Effector memory CD8-positive, alpha-beta T cell (primary cell): Measurements from ENCODE around the gene PITPNC1.
A peak's percentile ranks its signal among the peaks of the same experiment; 100 is the strongest.

Experiments used
- ATAC-seq: fragments of 150-1000 bp; cut with Tn5 transposase; replicated peaks from 2 replicates; pipeline ENCODE4 v1.10.0; 2021; ENCODE audit warnings: mild to moderate bottlenecking, moderate library complexity
- DNase-seq, 3 experiments: peaks; one replicate each; pipeline ENCODE4 v3.0.0; 2021
- H3K27ac Mint-ChIP-seq, 2 donors: one replicate each; pipeline ENCODE4 v1.8.0; 2022; ENCODE audit warnings: mild to moderate bottlenecking in 2 of 2, mixed read lengths in 2 of 2, moderate library complexity in 2 of 2
- H3K27me3 Mint-ChIP-seq, 2 donors: one replicate each; pipeline ENCODE4 v1.8.0; 2022; ENCODE audit warnings: mixed read lengths in 2 of 2
- H3K36me3 Mint-ChIP-seq: one replicate; pipeline ENCODE4 v1.8.0; 2022; ENCODE audit warnings: mild to moderate bottlenecking, moderate library complexity, mixed read lengths; ENCODE audit not compliant: insufficient read depth
- H3K4me1 Mint-ChIP-seq, 2 donors: one replicate each; pipeline ENCODE4 v1.8.0; 2022; ENCODE audit warnings: low read depth in 2 of 2, mixed read lengths in 2 of 2
- H3K4me3 Mint-ChIP-seq, 2 donors: one replicate each; pipeline ENCODE4 v1.8.0; 2022; ENCODE audit warnings: mild to moderate bottlenecking in 2 of 2, mixed read lengths in 2 of 2, moderate library complexity in 2 of 2
- H3K9me3 Mint-ChIP-seq, 2 donors: one replicate each; pipeline ENCODE4 v1.8.0; 2022; ENCODE audit warnings: mixed read lengths in 2 of 2

The PITPNC1 gene

GRCh38 chr17:67517325-67517724 lies 140.2 kb downstream of the PITPNC1 start:
- Mint-ChIP-seq H3K36me3 (no peaks in the 10 kb centered on the region), H3K9me3 (no peaks in the 10 kb centered on the region), H3K27ac (peak overlapping the region; percentile 5 to 76), H3K4me3 (no peak overlapping the region), H3K4me1 (peaks cover 49 to 71% of the 10 kb centered on the region in 2 donors), H3K27me3 (no peaks in the 10 kb centered on the region)
- ATAC-seq (no peak), DNase-seq (no peak)

GRCh38 chr17:67518876-67519275 lies 141.8 kb downstream of the PITPNC1 start:
- Mint-ChIP-seq H3K4me1 (peaks cover 48 to 74% of the 10 kb centered on the region in 2 donors), H3K27ac (peak overlapping the region; percentile 86 to 92)

DNA sequence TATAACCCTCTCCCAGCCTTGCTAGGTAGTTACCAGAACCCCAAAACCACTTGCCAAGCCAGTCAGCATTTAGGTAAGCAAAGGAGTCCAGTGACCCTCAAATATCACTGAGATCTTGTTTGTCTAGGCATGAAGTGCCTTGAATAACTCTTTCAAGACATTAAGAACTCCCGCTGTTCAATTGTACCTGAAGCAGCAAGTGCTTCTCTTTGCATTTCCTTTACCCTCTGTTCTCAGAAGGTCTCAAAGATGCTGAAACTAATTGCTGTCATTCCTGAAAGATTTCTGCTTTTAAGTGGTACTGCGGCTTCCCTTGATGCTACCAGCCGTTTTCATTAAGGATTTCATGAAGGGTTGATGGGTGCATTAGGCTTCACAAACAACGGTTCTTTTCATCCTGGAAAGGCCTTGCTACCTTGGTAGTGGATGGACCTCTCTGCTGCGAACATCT lies 142.7 kb downstream of the PITPNC1 start:
- no peak for DNase-seq
- ATAC-seq = no peak
- Mint-ChIP-seq H3K36me3 (peaks cover 6% of the 10 kb centered on the region), H3K4me3 (peak overlapping the region; percentile 48 to 54), H3K27ac (peak overlapping the region; percentile 86 to 92), H3K9me3 (no peaks in the 10 kb centered on the region), H3K27me3 (no peaks in the 10 kb centered on the region), H3K4me1 (peaks cover 48 to 72% of the 10 kb centered on the region in 2 donors)

More at GRCh38 chr17:67518876-67519275, 141.8 kb downstream of the PITPNC1 start:
- DNase-seq = no peak
- Mint-ChIP-seq H3K4me3 (no peak overlapping the region), H3K36me3 (peaks cover 2% of the 10 kb centered on the region), H3K27me3 (no peaks in the 10 kb centered on the region), H3K9me3 (no peaks in the 10 kb centered on the region)
- no peak for ATAC-seq

DNA sequence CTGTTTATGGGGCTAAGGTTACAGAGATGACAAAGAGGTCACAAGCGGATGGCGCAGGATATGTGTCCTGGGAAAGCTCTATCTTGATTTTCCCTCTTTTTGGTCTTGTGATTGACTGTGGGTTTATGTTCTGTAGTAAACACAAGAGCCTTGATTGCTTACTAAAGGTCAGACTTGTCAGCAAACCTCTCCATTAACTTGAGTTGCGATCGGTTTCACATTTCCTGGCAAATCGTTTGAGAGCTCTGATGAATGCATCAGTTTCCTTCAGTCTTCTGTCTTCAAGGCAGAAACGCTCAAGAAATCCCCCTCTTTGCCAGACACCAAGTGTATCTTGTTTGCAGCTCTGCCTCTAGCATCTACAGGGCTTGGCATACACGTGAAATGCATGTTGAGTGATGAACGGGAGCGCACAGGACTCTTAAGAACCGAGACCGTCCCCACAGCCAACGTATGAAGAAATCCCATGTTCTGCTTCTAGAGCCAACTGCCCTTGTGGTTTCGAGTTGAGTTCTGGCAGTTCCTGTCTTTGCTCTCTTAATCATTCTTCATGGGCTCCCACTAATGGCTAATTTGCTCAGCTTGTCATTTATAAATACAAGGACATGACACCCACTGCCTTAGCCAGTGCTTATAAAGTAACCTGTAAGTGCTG lies 143.3 kb downstream of the PITPNC1 start:
- ATAC-seq (no peak), DNase-seq (no peak)
- peaks cover 43 to 70% of the 10 kb centered on the region in 2 donors for H3K4me1 Mint-ChIP-seq
- H3K9me3 Mint-ChIP-seq = no peaks in the 10 kb centered on the region
- peak overlapping the region; percentile 48 to 54 for H3K4me3 Mint-ChIP-seq
- H3K27ac Mint-ChIP-seq = peak overlapping the region; percentile 86 to 92
- H3K36me3 Mint-ChIP-seq = peaks cover 9% of the 10 kb centered on the region
- H3K27me3 Mint-ChIP-seq = no peaks in the 10 kb centered on the region

DNA sequence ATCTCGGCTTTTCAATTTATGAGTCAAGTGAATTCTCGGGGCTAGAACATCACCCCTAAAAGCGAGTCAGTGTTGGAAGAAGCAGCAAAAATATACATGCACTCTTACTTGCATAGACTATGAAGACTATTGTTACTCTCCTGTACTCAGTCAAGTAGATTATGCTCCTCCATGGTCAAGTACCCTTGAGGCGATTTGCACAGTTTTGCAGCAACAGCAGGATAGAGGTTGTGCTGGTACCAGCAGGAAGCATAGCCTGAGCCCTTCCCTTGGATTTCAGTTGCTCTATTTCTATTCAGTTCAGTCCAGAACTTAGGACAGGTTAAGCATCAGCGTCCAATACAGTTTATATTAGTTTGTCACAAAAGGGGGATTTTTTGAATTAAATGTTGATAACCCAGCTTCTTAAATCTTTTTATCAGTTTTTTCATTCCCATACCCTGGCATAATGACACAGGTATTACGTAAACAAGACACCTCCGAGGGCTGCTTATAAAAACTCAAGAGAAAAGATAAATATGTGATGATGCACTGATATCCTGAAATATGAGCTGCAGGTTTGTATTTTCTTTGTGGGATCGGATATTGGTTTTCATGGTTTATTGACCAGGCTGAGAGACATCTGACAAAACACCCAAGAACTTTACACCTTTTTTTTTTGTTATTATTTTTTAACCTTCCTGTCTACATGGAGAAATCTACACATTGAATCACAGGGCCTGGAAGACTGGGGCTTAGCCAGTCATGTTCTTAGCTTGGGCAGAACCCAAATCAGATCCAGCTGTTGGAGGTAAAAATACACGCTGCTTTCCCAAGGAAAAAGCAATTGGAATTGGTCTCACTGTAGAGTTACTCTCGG lies 144.1 kb downstream of the PITPNC1 start:
- Mint-ChIP-seq H3K4me1 (peaks cover 44 to 72% of the 10 kb centered on the region in 2 donors), H3K4me3 (peak overlapping the region in 1 of 2 donors; percentile 54), H3K9me3 (no peaks in the 10 kb centered on the region), H3K36me3 (peaks cover 9% of the 10 kb centered on the region), H3K27me3 (no peaks in the 10 kb centered on the region), H3K27ac (peak overlapping the region; percentile 86 to 92)
- no peak for DNase-seq
- no peak for ATAC-seq

- H3K9me3 Mint-ChIP-seq = no peaks in the 10 kb centered on the region
- peak overlapping the region; percentile 62 to 86 for H3K27ac Mint-ChIP-seq
- DNase-seq = no peak
- peaks cover 44 to 70% of the 10 kb centered on the region in 2 donors for H3K4me1 Mint-ChIP-seq
- H3K36me3 Mint-ChIP-seq = peaks cover 9% of the 10 kb centered on the region
- H3K27me3 Mint-ChIP-seq = no peaks in the 10 kb centered on the region
- ATAC-seq = no peak
- H3K4me3 Mint-ChIP-seq = no peak overlapping the region
Measured at GRCh38 chr17:67521775-67522069, 144.6 kb downstream of the PITPNC1 start.

- H3K27ac Mint-ChIP-seq = peak overlapping the region in 1 of 2 donors; percentile 70
- H3K27me3 Mint-ChIP-seq = no peaks in the 10 kb centered on the region
- DNase-seq (no peak), ATAC-seq (no peak)
- no peaks in the 10 kb centered on the region for H3K9me3 Mint-ChIP-seq
- peaks cover 9% of the 10 kb centered on the region for H3K36me3 Mint-ChIP-seq
- no peak overlapping the region for H3K4me3 Mint-ChIP-seq
- peaks cover 36 to 65% of the 10 kb centered on the region in 2 donors for H3K4me1 Mint-ChIP-seq
Measured at GRCh38 chr17:67523101-67523500, 146.0 kb downstream of the PITPNC1 start.

DNA sequence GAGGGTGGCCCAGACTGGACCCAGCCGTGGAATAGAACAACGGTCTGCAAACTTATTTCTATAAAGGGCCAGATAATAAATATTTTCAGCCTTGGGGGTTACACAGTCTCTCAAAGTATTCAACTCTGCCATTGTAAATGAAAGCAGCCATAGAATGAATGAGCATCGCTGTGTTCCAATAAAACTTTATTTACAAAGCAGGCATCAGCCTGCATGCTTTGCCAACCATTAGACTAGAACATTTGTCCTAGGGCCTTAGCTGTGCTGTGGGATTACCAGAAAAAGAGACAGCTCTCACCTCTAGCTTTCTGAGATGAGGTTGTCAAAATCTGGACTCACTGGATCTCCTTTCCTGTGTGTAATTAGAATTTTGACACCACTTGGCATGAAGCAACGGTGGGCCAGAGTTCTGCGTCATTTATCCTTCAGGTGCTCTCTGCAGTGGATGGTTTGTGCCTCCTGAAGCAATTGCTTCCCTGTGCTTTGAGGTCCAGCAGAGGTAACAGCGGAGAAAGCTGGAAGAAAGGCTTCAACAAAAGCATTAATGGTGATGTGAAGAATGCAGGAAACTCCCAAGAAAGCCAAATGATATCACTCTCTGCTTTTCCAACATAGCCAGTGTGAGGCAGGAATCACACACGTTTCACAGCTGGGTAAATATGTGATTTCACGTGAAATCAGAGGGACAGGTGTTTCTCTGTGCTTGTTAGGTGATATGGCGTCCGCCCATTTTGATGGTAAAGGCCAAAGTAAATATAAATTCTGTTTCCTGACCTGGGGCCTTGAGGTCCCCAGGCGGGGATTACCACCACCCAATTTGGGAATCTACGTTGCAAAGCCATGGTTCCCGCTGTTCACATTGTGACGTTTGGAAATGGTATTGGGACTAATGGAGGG lies 148.4 kb downstream of the PITPNC1 start:
- ATAC-seq (no peak), DNase-seq (no peak)
- H3K27ac Mint-ChIP-seq = peak overlapping the region; percentile 53 to 86

DNA sequence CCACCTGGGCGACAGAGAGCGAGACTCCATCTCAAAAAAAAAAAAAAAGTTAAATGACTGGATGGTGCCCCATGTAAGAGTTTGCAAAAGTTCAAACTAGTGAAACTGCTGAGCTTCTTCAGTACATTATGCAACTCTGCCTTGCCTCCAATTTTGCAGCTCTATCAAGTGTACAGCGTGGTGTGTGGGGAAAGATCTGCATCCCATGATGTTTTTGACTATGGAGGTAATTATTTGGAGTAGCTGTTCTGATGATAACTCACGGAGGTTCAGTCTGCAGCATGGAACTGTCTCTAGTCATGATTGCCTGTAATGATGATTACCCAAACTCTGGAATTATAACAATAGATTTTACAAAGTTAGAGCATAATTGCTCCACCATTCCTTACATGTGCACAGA lies 149.6 kb downstream of the PITPNC1 start:
- ATAC-seq (no peak), DNase-seq (no peak)
- Mint-ChIP-seq H3K9me3 (no peaks in the 10 kb centered on the region), H3K27ac (peak overlapping the region in 1 of 2 donors; percentile 86), H3K4me3 (no peak overlapping the region), H3K36me3 (peaks cover 9% of the 10 kb centered on the region), H3K4me1 (peaks cover 22 to 56% of the 10 kb centered on the region in 2 donors), H3K27me3 (no peaks in the 10 kb centered on the region)

More for the DNA sequence above, 148.4 kb downstream of the PITPNC1 start:
- H3K4me1 Mint-ChIP-seq = peaks cover 26 to 58% of the 10 kb centered on the region in 2 donors
- H3K4me3 Mint-ChIP-seq = no peak overlapping the region
- peaks cover 9% of the 10 kb centered on the region for H3K36me3 Mint-ChIP-seq
- H3K27me3 Mint-ChIP-seq = no peaks in the 10 kb centered on the region
- no peaks in the 10 kb centered on the region for H3K9me3 Mint-ChIP-seq

- Mint-ChIP-seq H3K27ac (peak overlapping the region in 1 of 2 donors; percentile 84), H3K27me3 (no peaks in the 10 kb centered on the region), H3K4me1 (peaks cover 23 to 56% of the 10 kb centered on the region in 2 donors), H3K4me3 (no peak overlapping the region), H3K9me3 (no peaks in the 10 kb centered on the region), H3K36me3 (peaks cover 22% of the 10 kb centered on the region)
- ATAC-seq = no peak
- DNase-seq = no peak
Measured at GRCh38 chr17:67528751-67529436, 151.8 kb downstream of the PITPNC1 start.

DNA sequence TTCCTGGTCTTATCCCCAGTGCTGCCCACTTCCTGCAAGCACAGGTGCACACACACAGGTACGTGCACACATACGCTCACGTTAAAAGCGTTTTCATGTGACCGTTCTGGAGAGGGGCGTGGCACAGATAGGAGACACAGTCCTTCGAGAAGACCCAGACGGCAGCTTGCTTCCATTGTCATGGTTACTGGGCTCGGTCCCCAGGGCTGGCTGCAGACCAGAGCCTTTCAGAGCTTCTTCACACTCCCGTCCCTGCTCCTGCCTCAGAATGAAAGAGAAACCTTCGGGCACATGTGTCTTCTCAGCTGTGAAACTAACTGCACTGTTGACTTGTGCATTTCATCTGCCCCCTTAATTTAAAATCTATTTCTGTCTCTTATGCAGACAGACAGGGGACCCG lies 154.2 kb downstream of the PITPNC1 start:
- Mint-ChIP-seq H3K4me1 (peaks cover 17 to 46% of the 10 kb centered on the region in 2 donors), H3K27me3 (no peaks in the 10 kb centered on the region), H3K9me3 (no peaks in the 10 kb centered on the region), H3K27ac (peak overlapping the region; percentile 20 to 74), H3K36me3 (peaks cover 32% of the 10 kb centered on the region), H3K4me3 (no peak overlapping the region)
- no peak for ATAC-seq
- DNase-seq = no peak

GRCh38 chr17:67532326-67532871 lies 155.3 kb downstream of the PITPNC1 start:
- Mint-ChIP-seq H3K27ac (peak overlapping the region in 1 of 2 donors; percentile 74), H3K27me3 (no peaks in the 10 kb centered on the region), H3K9me3 (no peaks in the 10 kb centered on the region), H3K36me3 (peaks cover 37% of the 10 kb centered on the region), H3K4me1 (peaks cover 17 to 43% of the 10 kb centered on the region in 2 donors), H3K4me3 (no peak overlapping the region)
- no peak for DNase-seq
- no peak for ATAC-seq
